Osteocyte (in vitro differentiated cells): ENCODE measurements around the gene KCMF1. TPM values are rescaled to one million over a fixed set of nuclear protein-coding genes. Genes with fewer than 3 reads are reported as not detected.
"Not testable (repeated sequence)": the region's sequence is repeated elsewhere in the genome, so short reads cannot be mapped to it uniquely, and the experiment has no call there.

ENCODE experiments used
- DNase-seq: peaks from one replicate; pipeline ENCODE4 v3.0.0; 2021; ENCODE audit warnings: mixed read lengths; ENCODE audit not compliant: unreplicated experiment; ENCODE audit errors: extremely low spot score
- H3K27ac Mint-ChIP-seq: one replicate; pipeline ENCODE4 v1.8.0; 2021; ENCODE audit warnings: mild to moderate bottlenecking, mixed read lengths; ENCODE audit not compliant: unreplicated experiment
- H3K27me3 Mint-ChIP-seq: one replicate; pipeline ENCODE4 v1.8.0; 2021; ENCODE audit warnings: mixed read lengths; ENCODE audit not compliant: unreplicated experiment
- H3K36me3 Mint-ChIP-seq: one replicate; pipeline ENCODE4 v1.8.0; 2021; ENCODE audit warnings: mixed read lengths; ENCODE audit not compliant: unreplicated experiment
- H3K4me1 Mint-ChIP-seq: one replicate; pipeline ENCODE4 v1.8.0; 2021; ENCODE audit warnings: mixed read lengths; ENCODE audit not compliant: unreplicated experiment
- H3K4me3 Mint-ChIP-seq: one replicate; pipeline ENCODE4 v1.8.0; 2021; ENCODE audit warnings: mild to moderate bottlenecking, moderate library complexity, mixed read lengths; ENCODE audit not compliant: unreplicated experiment
- H3K9me3 Mint-ChIP-seq: one replicate; pipeline ENCODE4 v1.8.0; 2021; ENCODE audit warnings: mixed read lengths; ENCODE audit not compliant: unreplicated experiment
- CTCF ChIP-seq: fragments of 200-600 bp; sonication (generic); IDR thresholded peaks from 2 replicates; pipeline ENCODE4 v1.5.0; 2021; ENCODE audit warnings: antibody characterized with exemption, mild to moderate bottlenecking, moderate library complexity
- total RNA-seq: library from RNA; stranded (reverse); gene quantifications from 2 replicates; pipeline ENCODE4 v1.2.1, GENCODE V29; 2021

KCMF1 gene
- total RNA-seq, 1 donor from 2014 or later: 67.2 TPM

DNA sequence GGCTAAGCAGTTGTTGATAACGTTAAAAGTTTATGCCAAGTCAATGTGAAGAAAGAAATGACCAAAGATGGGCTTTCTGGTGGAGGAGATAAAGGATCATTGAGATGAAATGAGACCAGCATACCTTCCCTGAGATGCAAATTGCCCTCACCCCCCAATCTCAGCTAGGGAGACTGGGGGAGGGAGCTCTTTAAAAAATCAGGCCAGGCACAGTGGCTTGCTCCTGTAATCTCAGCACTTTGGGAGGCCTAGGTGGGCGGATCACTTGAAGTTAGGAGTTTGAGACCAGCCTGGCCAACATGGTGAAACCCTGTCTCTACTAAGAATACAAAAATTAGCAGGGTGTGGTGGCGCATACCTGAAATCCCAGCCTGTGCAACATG, 30.9 kb upstream of the KCMF1 start:
- Mint-ChIP-seq H3K27me3 (no peaks in the 10 kb centered on the region), H3K36me3 (peaks cover 3% of the 10 kb centered on the region), H3K4me3 (no peak overlapping the region), H3K27ac (no peak overlapping the region), H3K9me3 (no peaks in the 10 kb centered on the region), H3K4me1 (peaks cover 5% of the 10 kb centered on the region)
- TF ChIP-seq CTCF: no peak
- DNase-seq: no peak

DNA sequence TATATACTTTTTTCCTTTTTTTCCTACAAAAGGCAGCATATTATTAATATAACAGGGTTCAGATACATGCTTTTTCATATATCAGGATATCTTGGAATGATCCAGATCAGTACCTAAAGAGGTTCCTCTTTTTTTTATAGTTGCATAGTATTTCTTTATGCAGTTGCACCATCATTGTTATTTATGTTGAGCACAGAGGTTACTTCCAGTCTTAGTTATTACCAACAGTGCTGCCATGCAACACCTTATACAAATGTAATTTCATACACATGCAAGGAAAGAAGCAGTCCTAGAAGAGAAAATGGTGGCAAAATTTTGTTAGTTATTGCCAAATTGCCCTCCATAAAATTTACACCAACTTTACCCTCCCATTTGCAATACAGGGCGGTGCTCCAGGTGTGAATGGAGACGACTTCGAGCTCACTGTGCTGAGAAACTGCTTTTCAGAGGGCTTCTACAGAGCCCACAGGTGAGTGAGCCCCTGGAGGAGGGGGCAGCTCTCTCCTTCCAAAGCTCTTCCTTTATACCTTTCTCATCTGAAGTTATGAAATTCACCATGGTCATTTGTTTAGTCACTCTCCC, 30.0 kb upstream of the KCMF1 start:
- Mint-ChIP-seq H3K27me3 (no peaks in the 10 kb centered on the region), H3K4me3 (no peak overlapping the region), H3K36me3 (peaks cover 3% of the 10 kb centered on the region)

GRCh38 chr2:84942166-84942565, 28.8 kb upstream of the KCMF1 start:
- DNase-seq: no peak
- Mint-ChIP-seq H3K36me3 (peaks cover 3% of the 10 kb centered on the region), H3K9me3 (no peaks in the 10 kb centered on the region), H3K27me3 (no peaks in the 10 kb centered on the region), H3K4me3 (no peak overlapping the region), H3K4me1 (peaks cover 13% of the 10 kb centered on the region), H3K27ac (no peak overlapping the region)
- TF ChIP-seq CTCF: no peak

More for the DNA sequence above, 30.0 kb upstream of the KCMF1 start:
- no peak for DNase-seq
- no peaks in the 10 kb centered on the region for H3K9me3 Mint-ChIP-seq
- H3K27ac Mint-ChIP-seq: no peak overlapping the region
- TF ChIP-seq CTCF: no peak
- H3K4me1 Mint-ChIP-seq: peaks cover 7% of the 10 kb centered on the region

- H3K4me3 Mint-ChIP-seq: no peak overlapping the region
- H3K9me3 Mint-ChIP-seq: no peaks in the 10 kb centered on the region
- H3K36me3 Mint-ChIP-seq: peaks cover 3% of the 10 kb centered on the region
- H3K27ac Mint-ChIP-seq: no peak overlapping the region
- no peak for DNase-seq
- no peak for TF ChIP-seq CTCF
- H3K27me3 Mint-ChIP-seq: no peaks in the 10 kb centered on the region
- peaks cover 13% of the 10 kb centered on the region for H3K4me1 Mint-ChIP-seq
Measured at GRCh38 chr2:84942964-84943421, 28.0 kb upstream of the KCMF1 start.

GRCh38 chr2:84944295-84944909, 26.6 kb upstream of the KCMF1 start:
- H3K27ac Mint-ChIP-seq: no peak overlapping the region
- H3K4me3 Mint-ChIP-seq: no peak overlapping the region
- peaks cover 8% of the 10 kb centered on the region for H3K4me1 Mint-ChIP-seq
- H3K27me3 Mint-ChIP-seq: no peaks in the 10 kb centered on the region
- H3K36me3 Mint-ChIP-seq: peaks cover 3% of the 10 kb centered on the region
- H3K9me3 Mint-ChIP-seq: no peaks in the 10 kb centered on the region
- DNase-seq: no peak
- TF ChIP-seq CTCF: no peak

DNA sequence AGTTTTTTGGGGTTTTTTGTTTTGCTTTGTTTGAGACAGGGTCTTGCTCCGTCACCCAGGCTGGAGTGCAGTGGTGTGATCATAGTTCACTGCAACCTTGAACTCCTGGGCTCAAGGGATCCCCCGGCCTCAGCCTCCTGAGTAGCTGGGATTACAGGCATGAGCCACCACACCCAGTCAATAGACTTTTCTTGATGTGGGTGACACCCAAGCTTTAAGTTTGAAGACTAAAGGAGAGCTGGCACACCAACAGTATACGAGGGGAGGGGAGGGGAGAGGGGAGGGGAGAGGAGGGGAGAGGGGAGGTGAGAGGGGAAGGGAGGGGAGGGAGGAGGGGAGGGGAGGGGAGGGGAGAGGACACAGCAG, 25.1 kb upstream of the KCMF1 start:
- H3K4me3 Mint-ChIP-seq, H3K4me1 Mint-ChIP-seq, H3K27ac Mint-ChIP-seq, H3K27me3 Mint-ChIP-seq, DNase-seq, H3K9me3 Mint-ChIP-seq, H3K36me3 Mint-ChIP-seq: not testable (repeated sequence)
